C4-2B (cell line): Measurements from ENCODE around the gene MYH6.

ENCODE experiments used
- ZFX ChIP-seq: fragments of 450-650 bp; IDR thresholded peaks from 2 replicates; pipeline ENCODE4 v1.6.1; 2017
- TF ChIP-seq, protein P1 (sequence below): fragments of 450-650 bp; conservative IDR thresholded peaks from 2 replicates; pipeline ENCODE4 v1.5.1; 2017; ENCODE audit warnings: mild to moderate bottlenecking

DNA sequence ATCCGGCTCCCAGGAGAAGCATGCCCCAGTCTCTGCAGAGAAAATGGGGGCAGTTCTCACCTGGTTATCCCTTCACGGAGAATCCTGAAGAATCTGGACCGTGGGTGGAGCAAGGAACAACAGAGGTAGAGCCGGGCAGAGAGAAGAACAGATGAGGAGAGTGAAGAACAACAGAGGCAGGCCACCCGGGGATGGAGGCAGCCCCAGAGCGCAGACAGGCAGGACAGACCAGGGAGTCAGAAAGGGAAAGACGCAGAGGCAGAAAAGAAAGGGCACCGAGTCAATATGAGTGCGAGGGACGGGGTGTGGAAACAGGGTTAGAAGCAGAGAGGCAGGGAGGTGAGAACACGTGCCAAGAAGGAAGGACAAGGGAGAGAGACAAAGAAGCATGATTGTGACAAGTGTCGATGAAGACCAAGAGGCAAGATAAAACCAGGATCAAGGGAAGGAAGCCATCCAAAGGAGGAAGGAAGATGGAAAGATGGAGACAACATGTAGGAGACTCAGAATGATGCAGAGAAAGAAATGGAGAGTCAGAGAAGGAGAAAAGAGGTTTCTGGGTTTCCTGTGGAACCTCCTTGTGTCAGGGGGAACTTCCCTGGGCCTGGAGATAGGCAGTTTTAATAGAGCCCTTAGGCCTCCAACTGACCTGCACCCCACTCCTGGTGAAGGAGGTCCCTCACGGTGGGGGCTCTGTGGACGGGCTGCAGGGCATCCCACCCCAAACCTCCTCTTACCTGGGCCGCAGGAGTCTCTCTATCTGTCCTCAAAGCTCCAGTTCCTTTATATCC lies at the start of gene MYH6:
- TF ChIP-seq, protein P1, sequence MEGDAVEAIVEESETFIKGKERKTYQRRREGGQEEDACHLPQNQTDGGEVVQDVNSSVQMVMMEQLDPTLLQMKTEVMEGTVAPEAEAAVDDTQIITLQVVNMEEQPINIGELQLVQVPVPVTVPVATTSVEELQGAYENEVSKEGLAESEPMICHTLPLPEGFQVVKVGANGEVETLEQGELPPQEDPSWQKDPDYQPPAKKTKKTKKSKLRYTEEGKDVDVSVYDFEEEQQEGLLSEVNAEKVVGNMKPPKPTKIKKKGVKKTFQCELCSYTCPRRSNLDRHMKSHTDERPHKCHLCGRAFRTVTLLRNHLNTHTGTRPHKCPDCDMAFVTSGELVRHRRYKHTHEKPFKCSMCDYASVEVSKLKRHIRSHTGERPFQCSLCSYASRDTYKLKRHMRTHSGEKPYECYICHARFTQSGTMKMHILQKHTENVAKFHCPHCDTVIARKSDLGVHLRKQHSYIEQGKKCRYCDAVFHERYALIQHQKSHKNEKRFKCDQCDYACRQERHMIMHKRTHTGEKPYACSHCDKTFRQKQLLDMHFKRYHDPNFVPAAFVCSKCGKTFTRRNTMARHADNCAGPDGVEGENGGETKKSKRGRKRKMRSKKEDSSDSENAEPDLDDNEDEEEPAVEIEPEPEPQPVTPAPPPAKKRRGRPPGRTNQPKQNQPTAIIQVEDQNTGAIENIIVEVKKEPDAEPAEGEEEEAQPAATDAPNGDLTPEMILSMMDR = no peak
- no peak for TF ChIP-seq ZFX
